Stimulated activated CD4-positive, alpha-beta T cell treated with anti-CD3 and anti-CD28 coated beads, Interleukin-2, amount 100 ng/mL, for 48 hours (primary cell): ENCODE data around the gene TMEM62.
"Not testable (repeated sequence)": the region's sequence is repeated elsewhere in the genome, so short reads cannot be mapped to it uniquely, and the experiment has no call there.

Experiments used
- DNase-seq, 2 donors: peaks; one replicate each; pipeline ENCODE4 v3.0.0-alpha.2; 2020

TMEM62 gene

DNA sequence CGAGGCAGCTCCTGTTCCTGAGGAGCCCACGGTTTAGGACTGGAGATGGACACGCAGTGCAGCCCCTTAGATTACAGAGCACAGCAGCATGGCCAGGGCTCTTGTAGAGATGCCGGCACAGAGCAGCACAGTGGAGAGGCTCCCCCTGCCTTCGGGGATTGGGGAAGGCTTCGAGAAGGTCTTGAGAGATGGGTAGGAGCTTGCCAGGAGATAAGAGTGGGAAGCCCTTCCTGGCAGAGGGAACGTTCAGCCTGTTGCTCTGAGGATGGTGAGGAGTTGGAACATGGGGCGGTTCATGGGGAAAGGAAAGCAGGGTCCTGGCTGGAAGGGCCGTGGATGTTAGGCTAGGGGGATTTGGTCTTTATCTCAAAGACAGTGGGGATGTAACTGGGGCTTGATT, 77.4 kb downstream of the TMEM62 start:
- no peak for DNase-seq

DNA sequence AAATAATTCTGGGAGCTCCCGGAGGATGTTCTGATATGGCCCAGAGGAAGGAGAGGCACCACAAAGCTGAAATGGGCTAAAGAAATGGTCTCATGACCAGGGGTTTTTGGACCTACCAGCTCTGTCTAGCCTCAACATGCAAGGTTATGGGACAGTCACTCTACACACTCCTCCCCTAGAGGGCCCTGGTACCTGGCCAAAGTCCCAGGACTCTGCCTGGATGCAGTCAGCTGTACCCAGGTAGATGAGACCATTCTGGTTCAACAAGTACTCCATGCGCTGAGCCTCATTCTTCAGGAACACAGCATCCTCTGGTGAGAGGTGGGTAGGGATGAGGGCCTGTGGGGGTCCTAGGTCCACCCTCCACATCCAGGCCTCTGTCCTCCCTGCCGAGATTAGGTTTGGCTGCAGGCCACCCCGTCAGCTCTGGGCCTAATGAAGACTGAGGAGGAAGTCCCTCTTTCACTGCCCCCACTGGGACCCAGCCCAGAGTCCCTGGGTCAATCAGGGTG, 77.9 kb downstream of the TMEM62 start:
- DNase-seq: no peak

DNA sequence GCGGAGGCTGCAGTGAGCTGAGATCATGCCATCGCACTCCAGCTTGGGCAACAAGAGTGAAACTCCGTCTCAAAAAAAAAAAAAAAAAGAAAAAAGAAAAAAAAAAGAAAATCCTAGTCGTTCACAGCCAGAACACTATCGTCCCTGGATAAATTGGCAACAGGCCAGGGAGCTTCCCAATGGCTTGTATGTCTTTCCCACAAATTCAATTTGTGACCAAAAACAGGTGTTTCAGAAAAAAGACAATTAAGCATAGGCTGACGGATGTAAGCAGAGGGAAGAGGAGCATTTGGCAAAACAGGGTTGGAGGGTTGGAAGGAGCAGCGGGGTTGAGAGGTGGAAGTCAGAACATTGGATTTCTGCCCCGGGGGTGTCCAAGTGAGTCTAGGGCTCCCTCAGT, 78.9 kb downstream of the TMEM62 start:
- DNase-seq: no peak

DNA sequence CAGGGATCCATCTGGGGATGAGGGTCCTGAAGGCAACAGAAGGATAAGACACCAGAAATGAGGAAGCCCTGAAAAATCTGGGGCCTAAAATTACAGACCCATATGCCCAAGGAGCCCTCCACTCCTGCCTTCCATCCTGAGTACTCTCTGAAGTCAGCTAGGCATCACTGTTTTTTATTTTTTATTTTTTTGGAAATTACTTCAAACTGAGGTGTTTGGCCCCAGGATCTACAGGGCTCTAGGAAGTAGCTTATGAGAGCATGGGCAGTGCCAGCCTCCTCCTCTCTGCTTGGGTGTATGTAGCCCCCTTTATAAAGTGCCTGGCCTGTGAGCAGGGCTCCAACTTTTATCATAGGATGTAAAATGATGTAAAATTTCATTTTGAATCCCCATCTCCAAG, 79.6 kb downstream of the TMEM62 start:
- no peak for DNase-seq

DNA sequence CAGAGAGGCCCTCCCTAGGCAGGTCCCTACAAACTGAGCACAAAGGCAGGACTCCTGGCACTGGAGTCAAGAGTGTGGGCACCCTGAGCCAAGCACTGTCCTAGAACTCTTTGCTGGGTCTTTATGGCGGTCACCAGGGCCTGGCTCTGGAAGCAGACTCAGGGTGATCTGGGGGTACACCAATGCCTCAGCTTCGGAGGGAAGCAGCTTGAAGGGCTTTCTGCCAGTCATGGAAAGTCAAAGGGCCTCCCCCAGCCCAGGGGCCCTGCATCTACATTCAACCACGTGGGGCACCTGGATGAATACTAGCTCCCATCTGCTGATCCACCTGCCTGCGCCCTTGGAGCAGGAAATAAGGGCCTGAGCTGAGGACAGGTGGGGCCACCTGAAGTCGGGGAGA, 80.1 kb downstream of the TMEM62 start:
- no peak for DNase-seq

DNA sequence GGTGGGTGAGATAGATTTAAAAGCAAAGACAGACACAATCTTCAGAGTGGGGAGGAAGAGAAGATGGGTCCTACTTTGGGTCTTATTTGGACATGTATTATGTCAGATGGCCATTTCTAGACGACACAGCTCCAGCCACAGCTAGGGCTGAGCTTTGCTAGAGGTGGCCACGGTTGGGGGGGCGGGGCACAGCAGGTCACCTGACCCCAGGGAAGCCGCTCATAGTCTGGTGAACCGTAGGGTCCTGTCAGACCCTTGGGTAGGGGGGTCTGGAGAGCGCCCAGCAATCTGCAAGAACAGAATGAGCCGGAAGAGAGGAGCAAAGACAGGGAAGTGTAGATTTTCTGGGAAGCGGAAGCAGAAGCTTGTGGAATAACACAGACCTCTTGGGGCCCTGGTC, 80.8 kb downstream of the TMEM62 start:
- no peak for DNase-seq

DNA sequence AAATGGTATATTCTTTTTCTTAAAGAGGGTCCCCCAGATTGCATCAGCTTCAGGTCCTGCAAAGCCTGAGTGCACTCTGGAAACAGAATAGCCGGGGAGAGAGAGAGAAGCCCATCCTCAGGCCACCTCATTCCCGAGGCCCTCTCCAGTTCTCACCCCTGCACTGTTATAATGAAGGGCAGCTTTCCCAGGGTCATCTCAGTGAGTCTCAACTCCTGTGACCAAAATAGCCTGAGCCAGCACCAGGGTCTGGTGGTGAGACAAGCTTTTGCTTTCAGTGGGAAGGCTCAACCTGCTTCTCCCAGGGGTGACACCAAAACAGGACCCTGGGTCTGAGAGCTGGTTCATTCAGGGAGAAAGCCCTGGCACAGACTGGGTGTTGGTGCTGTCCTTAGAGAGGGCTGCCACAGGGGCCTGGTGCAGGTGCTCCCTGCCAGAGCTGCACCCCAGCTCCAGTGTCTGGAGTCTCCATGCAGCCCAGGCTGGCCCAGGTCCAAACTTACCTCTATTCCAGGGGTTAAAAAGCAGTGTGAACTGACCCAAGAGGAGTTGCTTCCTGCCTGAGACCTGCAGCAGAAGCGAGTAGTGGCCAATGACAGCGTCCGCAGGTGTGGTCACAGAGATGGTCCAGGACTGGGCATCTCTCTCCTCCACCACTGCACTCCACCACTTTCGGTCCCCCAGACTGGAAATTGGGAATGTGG, 81.4 kb downstream of the TMEM62 start:
- DNase-seq: no peak

DNA sequence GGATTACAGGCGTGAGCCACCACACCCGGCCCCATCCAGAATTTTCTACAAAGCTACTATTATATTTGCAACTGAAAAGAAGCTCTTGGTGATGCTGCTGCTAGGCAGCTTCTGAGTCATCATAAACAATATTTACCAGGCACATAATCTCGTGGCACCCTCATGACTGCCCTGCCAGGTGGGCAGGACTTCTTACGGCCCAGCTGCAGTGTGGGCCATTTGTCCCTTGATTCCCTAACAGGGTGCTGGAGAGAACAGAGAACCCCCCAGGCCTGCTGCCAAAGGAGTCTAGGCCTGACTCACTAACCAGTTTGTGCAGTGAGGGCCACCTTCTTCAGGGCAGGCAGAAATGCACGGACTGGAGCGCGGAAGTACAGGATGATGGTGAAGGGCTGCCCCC, 82.6 kb downstream of the TMEM62 start:
- no peak for DNase-seq

DNA sequence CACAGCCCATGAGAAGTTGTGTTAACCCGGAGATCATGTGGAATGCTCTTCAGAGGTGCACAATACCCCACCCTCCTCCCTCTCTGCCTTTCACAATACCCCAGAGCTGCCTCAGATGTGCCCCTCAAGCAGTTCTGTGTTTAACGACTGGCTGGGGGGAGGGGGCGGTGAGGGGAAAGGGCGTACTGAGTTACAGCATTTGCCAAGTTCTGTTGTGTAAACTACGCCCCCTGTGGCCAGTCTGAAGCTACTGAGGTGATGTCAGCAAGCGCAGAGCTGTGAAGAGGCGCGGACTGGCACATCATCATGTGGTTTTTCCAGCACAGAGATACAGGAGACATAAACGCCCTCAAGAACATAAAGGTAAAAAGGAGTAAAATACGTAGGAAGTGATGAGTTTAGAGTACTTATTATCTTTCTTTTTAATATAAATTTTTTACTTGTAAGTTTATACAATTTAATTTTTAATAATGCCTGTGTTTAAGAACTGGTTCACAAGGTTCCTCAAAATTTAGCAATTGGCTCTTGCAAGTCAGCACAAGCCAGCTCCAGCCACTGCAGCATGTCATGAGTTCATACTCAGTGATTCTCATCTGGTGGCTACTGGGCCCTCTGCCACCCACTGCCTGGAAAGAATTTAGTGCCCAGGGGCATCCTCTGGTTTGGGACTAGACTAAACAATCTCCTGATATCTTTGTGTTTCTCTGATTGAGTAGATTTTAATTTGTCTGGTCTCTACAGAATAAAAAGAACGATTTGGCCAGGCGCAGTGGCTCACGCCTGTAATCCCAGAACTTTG, 85.7 kb downstream of the TMEM62 start:
- no peak for DNase-seq

GRCh38 chr15:43219929-43220928, 86.8 kb downstream of the TMEM62 start:
- DNase-seq: no peak

GRCh38 chr15:43220991-43221403, 87.6 kb downstream of the TMEM62 start, which contains the start of gene EPB42:
EPB42 (minus strand) TSS chr15:43221018; CDS start chr15:43220825, 193 bp downstream.
- DNase-seq: no peak

GRCh38 chr15:43221422-43221821, 88.0 kb downstream of the TMEM62 start:
- DNase-seq: no peak

DNA sequence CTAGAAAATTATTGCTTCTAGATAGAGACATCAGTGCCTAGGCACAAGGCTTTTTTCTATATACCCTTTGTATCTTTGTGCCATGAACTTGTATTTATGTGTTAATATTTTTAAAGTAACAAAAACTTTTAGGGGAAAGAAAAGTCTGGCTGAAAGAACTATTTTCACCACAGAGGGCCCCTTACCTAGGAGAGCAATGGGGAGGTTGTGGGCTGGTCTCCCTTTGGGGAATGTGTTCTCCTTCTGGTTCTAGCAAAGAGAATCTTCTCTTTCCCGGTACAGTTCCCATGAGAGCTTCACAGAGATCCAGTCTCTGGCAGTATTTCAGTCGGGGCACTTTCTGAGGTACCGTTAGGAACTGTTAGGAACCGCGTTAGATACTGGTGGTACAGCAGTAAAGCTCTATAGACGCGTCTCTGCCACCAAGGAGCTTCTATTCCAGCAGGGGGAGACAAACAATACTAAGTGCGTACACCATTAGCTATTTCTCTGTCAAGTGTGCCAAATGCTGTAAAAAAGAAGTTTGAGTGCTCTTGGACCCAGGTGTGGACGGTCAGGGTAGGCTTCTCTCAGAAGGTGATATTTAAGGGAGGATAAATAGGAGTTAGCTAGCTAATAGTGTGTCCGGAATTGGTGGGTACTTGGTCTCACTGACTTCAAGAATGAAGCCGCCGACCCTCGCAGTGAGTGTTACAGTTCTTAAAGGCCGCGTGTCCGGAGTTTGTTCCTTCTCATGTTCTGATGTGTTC, 92.0 kb downstream of the TMEM62 start:
- peak in 1 of 2 donors; percentile 30 for DNase-seq

- not testable (repeated sequence) for DNase-seq
Observed at GRCh38 chr15:43225950-43226255, 92.5 kb downstream of the TMEM62 start.

DNA sequence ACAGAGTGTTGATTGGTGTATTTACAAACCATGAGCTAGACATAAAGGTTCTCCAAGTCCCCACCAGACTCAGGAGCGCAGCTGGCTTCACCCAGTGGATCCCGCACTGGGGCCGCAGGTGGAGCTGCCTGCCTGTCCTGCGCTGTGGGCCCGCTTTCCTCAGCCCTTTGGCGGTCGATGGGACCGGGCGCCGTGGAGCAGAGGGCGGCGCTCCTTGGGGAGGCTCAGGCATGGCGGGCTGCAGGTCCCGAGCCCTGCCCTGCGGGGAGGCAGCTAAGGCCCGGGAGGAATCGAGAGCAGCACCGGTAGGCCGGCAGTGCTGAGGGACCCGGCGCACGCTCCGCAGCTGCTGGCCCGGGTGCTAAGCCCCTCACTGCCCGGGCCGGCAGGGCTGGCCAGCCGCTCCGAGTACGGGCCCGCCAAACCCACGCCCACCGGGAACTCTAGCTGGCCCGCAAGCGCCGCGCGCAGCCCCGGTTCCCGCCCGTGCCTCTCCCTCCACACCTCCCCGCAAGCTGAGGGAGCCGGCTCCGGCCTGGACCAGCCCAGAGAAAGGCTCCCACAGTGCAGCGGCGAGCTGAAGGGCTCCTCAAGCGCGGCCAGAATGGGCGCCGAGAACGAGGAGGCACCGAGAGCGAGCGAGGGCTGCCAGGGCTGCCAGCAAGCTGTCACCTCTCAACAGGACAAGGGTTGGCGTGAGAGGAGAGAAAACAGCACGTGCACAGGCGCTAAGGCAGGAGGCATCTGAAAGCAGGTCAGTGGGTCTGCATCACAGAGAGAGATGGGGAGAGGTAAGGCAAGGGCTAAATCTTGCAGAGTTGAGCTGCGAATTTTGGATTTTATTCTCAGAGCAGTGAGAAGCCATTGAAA, 93.3 kb downstream of the TMEM62 start:
- DNase-seq: no peak

DNA sequence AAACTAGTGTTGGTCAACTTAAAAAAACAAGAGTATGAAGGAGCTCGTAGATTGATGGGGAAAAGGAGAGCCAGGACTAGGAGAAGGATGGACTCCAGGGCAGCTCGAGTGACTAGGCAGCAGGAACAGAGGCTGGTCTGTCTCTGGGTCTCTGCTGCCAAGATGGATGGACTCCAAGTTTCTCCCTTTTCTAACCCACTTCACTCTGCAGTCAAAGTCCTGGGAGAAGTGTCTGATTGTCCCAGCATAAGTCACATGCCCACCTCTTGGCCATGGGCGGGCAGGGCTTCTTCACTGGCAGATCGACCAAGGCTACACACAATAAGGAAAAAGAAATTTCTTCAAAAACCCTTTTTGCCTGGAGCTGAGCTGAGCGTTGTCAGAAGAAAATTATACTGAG, 96.6 kb downstream of the TMEM62 start:
- no peak for DNase-seq

GRCh38 chr15:43230640-43231115, 97.3 kb downstream of the TMEM62 start:
- no peak for DNase-seq

DNA sequence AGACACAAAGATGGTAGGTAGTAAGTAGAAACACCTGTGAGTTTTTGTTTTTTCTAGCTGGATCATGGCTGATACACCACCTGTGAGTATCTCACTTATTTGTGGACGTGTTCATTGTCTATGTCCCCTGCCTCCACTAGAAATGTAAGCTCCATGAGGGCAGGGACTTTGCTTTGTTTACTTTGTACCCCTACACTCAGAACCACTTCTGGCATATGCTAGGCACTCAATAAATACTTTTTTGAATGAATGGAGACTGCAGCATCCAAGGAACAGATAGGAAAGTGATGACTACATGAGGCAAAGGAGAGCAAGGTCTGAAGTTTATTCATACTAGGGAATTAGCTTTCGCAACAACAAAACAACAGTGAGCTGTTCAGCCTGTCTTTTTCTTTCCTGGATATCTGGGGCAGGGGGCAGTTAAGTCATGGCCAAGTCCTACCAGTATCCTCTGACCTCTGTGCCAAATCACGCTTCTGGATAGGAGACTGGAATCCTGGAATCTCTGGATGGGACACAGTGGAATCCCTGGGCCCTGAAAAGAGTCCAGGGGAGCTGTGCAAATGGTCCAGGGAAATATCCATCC, 99.0 kb downstream of the TMEM62 start:
- DNase-seq: no peak
